IMR-90 (cell line): Measurements from ENCODE around the gene PDX1. TPM values are rescaled to one million over a fixed set of nuclear protein-coding genes. Genes with fewer than 3 reads are reported as not detected.

Experiments used
- ATAC-seq: fragments of 200-7000 bp; cut with Tn5 transposase; 2 replicates; pipeline ENCODE4 v1.9.1; 2020; ENCODE audit warnings: low read depth, mild to moderate bottlenecking, moderate library complexity
- BruUV-seq: library from RNA; stranded (reverse); fragments of 400-500 nt; replicated peaks from 2 replicates; lab custom pipeline; 2021; lab: Mats Ljungman, UMichigan
- CTCF ChIA-PET: fragments of 300-600 bp; formaldehyde crosslinking; extraction: SDS; loops from one replicate; lab custom pipeline; 2021; ENCODE audit warnings: antibody characterized with exemption; lab: Yijun Ruan, JAX
- POLR2A ChIA-PET: fragments of 300-600 bp; sonication (Branson Sonifier 250); formaldehyde crosslinking; loops from one replicate; lab custom pipeline; 2022; ENCODE audit warnings: antibody characterized with exemption; ENCODE audit not compliant: unreplicated experiment; lab: Charles Lee
- DNase-seq: peaks from one replicate; pipeline ENCODE4 v3.0.0; 2013
- H2AFZ ChIP-seq: replicated peaks from 2 replicates; pipeline ENCODE3; 2013; ENCODE audit warnings: low read length, mild to moderate bottlenecking; ENCODE audit not compliant: poor library complexity
- H2AK5ac ChIP-seq: 2 replicates; pipeline ENCODE4 v1.6.1; 2013; ENCODE audit warnings: low read depth, low read length, inconsistent platforms
- H2AK9ac ChIP-seq: replicated peaks from 2 replicates; pipeline ENCODE3; 2013; ENCODE audit warnings: mild to moderate bottlenecking, low read depth, low read length, moderate library complexity; ENCODE audit not compliant: poor library complexity
- H2BK120ac ChIP-seq: 2 replicates; pipeline ENCODE4 v1.6.1; 2013; ENCODE audit warnings: low read depth, low read length, inconsistent platforms
- H2BK15ac ChIP-seq: 3 replicates; pipeline ENCODE4 v1.6.1; 2013; ENCODE audit warnings: low read depth, low read length, inconsistent platforms
- H2BK20ac ChIP-seq: 2 replicates; pipeline ENCODE4 v1.6.1; 2013; ENCODE audit warnings: low read depth, mild to moderate bottlenecking, inconsistent platforms, low read length, moderate library complexity
- H2BK5ac ChIP-seq: 2 replicates; pipeline ENCODE4 v1.6.1; 2013; ENCODE audit warnings: mild to moderate bottlenecking, low read depth, low read length, inconsistent platforms; ENCODE audit not compliant: poor library complexity, severe bottlenecking
- H3K14ac ChIP-seq: replicated peaks from 2 replicates; pipeline ENCODE4 v1.6.1; 2013; ENCODE audit warnings: low read depth, low read length, inconsistent platforms
- H3K18ac ChIP-seq: 2 replicates; pipeline ENCODE4 v1.6.1; 2013; ENCODE audit warnings: low read depth, low read length, control low read depth
- H3K23ac ChIP-seq: 2 replicates; pipeline ENCODE4 v1.6.1; 2013; ENCODE audit warnings: low read depth, low read length, inconsistent platforms
- H3K27ac ChIP-seq: 2 replicates; pipeline ENCODE4 v1.5.1; 2013; ENCODE audit warnings: mild to moderate bottlenecking, control low read depth, low read length; ENCODE audit not compliant: insufficient read depth
- H3K27me3 ChIP-seq: 2 replicates; pipeline ENCODE4 v1.6.1; 2013; ENCODE audit warnings: low read length; ENCODE audit not compliant: control insufficient read depth, insufficient read depth
- H3K36me3 ChIP-seq: 2 replicates; pipeline ENCODE4 v1.6.1; 2013; ENCODE audit warnings: low read length, mixed read lengths; ENCODE audit not compliant: control insufficient read depth, insufficient read depth
- H3K4ac ChIP-seq: 2 replicates; pipeline ENCODE4 v1.6.1; 2013; ENCODE audit warnings: low read depth, low read length, inconsistent platforms
- H3K4me1 ChIP-seq: 2 replicates; pipeline ENCODE4 v1.6.1; 2013; ENCODE audit warnings: low read length, mixed read lengths; ENCODE audit not compliant: control insufficient read depth, insufficient read depth
- H3K4me2 ChIP-seq: 2 replicates; pipeline ENCODE4 v1.6.1; 2013; ENCODE audit warnings: low read depth, mild to moderate bottlenecking, control low read depth, low read length, moderate library complexity
- H3K4me3 ChIP-seq: 2 replicates; pipeline ENCODE4 v1.5.1; 2013; ENCODE audit warnings: low read depth, mild to moderate bottlenecking, control low read depth, low read length, moderate library complexity; ENCODE audit not compliant: insufficient read depth
- H3K56ac ChIP-seq: 2 replicates; pipeline ENCODE4 v1.6.1; 2013; ENCODE audit warnings: low read length, inconsistent platforms; ENCODE audit not compliant: insufficient read depth; ENCODE audit errors: extremely low read depth
- H3K79me1 ChIP-seq, 2 experiments: 2 replicates each; pipeline ENCODE4 v1.6.1; 2013; ENCODE audit warnings: low read length in 2 of 2, inconsistent platforms in 1 of 2, low read depth in 1 of 2
- H3K9ac ChIP-seq: 2 replicates; pipeline ENCODE4 v1.6.1; 2013; ENCODE audit warnings: low read depth, low read length, control low read depth
- H3K9me1 ChIP-seq: 2 replicates; pipeline ENCODE4 v1.6.1; 2013; ENCODE audit warnings: low read length, inconsistent platforms; ENCODE audit not compliant: insufficient read depth
- H3K9me3 ChIP-seq: 2 replicates; pipeline ENCODE4 v1.6.1; 2013; ENCODE audit warnings: low read length; ENCODE audit not compliant: control insufficient read depth, insufficient read depth
- H4K20me1 ChIP-seq: 2 replicates; pipeline ENCODE4 v1.6.1; 2013; ENCODE audit warnings: low read length, inconsistent platforms; ENCODE audit not compliant: insufficient read depth
- H4K5ac ChIP-seq: 2 replicates; pipeline ENCODE4 v1.6.1; 2013; ENCODE audit warnings: mild to moderate bottlenecking, low read depth, low read length, control low read depth
- H4K8ac ChIP-seq, 2 experiments: 2 replicates each; pipeline ENCODE4 v1.6.1; 2013; ENCODE audit warnings: low read depth in 2 of 2, low read length in 2 of 2, control low read depth in 1 of 2, inconsistent platforms in 1 of 2
- H4K91ac ChIP-seq: 2 replicates; pipeline ENCODE4 v1.6.1; 2013; ENCODE audit warnings: low read depth, low read length, inconsistent platforms; ENCODE audit not compliant: insufficient read depth
- BHLHE40 ChIP-seq: fragments of 150-350 bp; IDR thresholded peaks from 2 replicates; pipeline ENCODE4 v1.6.1; 2016; ENCODE audit warnings: mild to moderate bottlenecking, low read depth, low read length
- CEBPB ChIP-seq: IDR thresholded peaks from 2 replicates; pipeline ENCODE4 v1.6.1; 2012; ENCODE audit warnings: low read depth, low read length, improper control_type of control experiment
- CHD1 ChIP-seq: IDR thresholded peaks from 2 replicates; pipeline ENCODE4 v1.6.1; 2012; ENCODE audit warnings: low read depth, low read length, improper control_type of control experiment
- CTCF ChIP-seq: conservative IDR thresholded peaks from 2 replicates; pipeline ENCODE4 v1.5.1; 2012; ENCODE audit warnings: mild to moderate bottlenecking, low read depth, low read length, improper control_type of control experiment
- ELK1 ChIP-seq: fragments of 150-350 bp; IDR thresholded peaks from 2 replicates; pipeline ENCODE4 v1.6.1; 2016; ENCODE audit warnings: low read depth, mild to moderate bottlenecking, low read length, moderate library complexity, borderline replicate concordance
- FOS ChIP-seq: fragments of 150-350 bp; IDR thresholded peaks from 2 replicates; pipeline ENCODE4 v1.6.1; 2016; ENCODE audit warnings: low read depth, low read length
- MAFK ChIP-seq: IDR thresholded peaks from 2 replicates; pipeline ENCODE4 v1.6.1; 2012; ENCODE audit warnings: low read depth, low read length, improper control_type of control experiment
- MXI1 ChIP-seq: IDR thresholded peaks from 2 replicates; pipeline ENCODE4 v1.6.1; 2012; ENCODE audit warnings: low read depth, mild to moderate bottlenecking, low read length, moderate library complexity, borderline replicate concordance
- POLR2A ChIP-seq: IDR thresholded peaks from 2 replicates; pipeline ENCODE4 v1.6.1; 2012; ENCODE audit warnings: mild to moderate bottlenecking, low read depth, low read length
- RCOR1 ChIP-seq: IDR thresholded peaks from 2 replicates; pipeline ENCODE4 v1.6.1; 2012; ENCODE audit warnings: mild to moderate bottlenecking, low read length, improper control_type of control experiment; ENCODE audit not compliant: insufficient replicate concordance
- RFX5 ChIP-seq: IDR thresholded peaks from 2 replicates; pipeline ENCODE4 v1.8.0; 2012; ENCODE audit warnings: low read depth, mild to moderate bottlenecking, low read length, moderate library complexity
- SMC3 ChIP-seq: fragments of 150-350 bp; IDR thresholded peaks from 2 replicates; pipeline ENCODE4 v1.6.1; 2016; ENCODE audit warnings: low read depth, mild to moderate bottlenecking, antibody characterized with exemption, low read length, moderate library complexity
- USF2 ChIP-seq: fragments of 150-350 bp; IDR thresholded peaks from 2 replicates; pipeline ENCODE4 v1.6.1; 2017; ENCODE audit warnings: mild to moderate bottlenecking, antibody characterized with exemption, low read length, low read depth
- dilution Hi-C: fragments of 300-500 bp; cut with HindIII; formaldehyde crosslinking; loops from one replicate; pipeline ENCODE4 v1.14.3; 2018; ENCODE audit warnings: low sequenced_read_pairs; ENCODE audit not compliant: unreplicated experiment
- in situ Hi-C: fragments of 300-500 bp; cut with MboI; formaldehyde crosslinking; loops from 3 replicates; pipeline ENCODE4 v1.14.3; 2019; ENCODE audit warnings: low sequenced_read_pairs, inconsistent platforms, mixed read lengths
- intact Hi-C: fragments of 100-400 bp; cut with micrococcal nuclease; formaldehyde crosslinking; loops from 2 replicates; pipeline ENCODE4 v1.10.0; 2022
- polyA plus RNA-seq, 3 experiments: library from polyadenylated mRNA; depleted of rRNA; stranded (reverse); fragments of >200 nt; gene quantifications; 2 replicates each; pipeline ENCODE4 v1.2.3, GENCODE V29; 2012; ENCODE audit warnings: low replicate concordance in 1 of 3
- total RNA-seq: library from RNA; depleted of rRNA; stranded (reverse); fragments of >200 nt; gene quantifications from 2 replicates; pipeline ENCODE4 v1.2.3, GENCODE V29; 2012

PDX1 gene
- total and polyA plus RNA-seq, 2 of the 4 experiments (the other 2 are of a cell fraction) = not detected

- TF ChIP-seq MAFK (no peak), RFX5 (no peak), CEBPB (no peak), FOS (no peak), ELK1 (no peak), POLR2A (no peak), RCOR1 (no peak), SMC3 (no peak), USF2 (no peak), BHLHE40 (no peak), CHD1 (no peak), MXI1 (no peak), CTCF (no peak)
- Histone ChIP-seq H3K4me2 (no peak overlapping the region), H2BK20ac (no peak overlapping the region), H2AK9ac (no peak overlapping the region), H4K91ac (no peak overlapping the region), H2BK5ac (no peak overlapping the region), H2AFZ (no peak overlapping the region), H3K4ac (no peak overlapping the region), H3K56ac (no peak overlapping the region), H3K9me3 (no peaks in the 10 kb centered on the region), H4K5ac (no peak overlapping the region), H2BK120ac (no peak overlapping the region), H3K23ac (no peak overlapping the region), H3K27ac (no peak overlapping the region), H2AK5ac (no peak overlapping the region), H3K4me3 (no peak overlapping the region), H3K27me3 (no peaks in the 10 kb centered on the region; the same call in none of the 2 replicates), H2BK15ac (no peak overlapping the region), H4K8ac (no peak overlapping the region), H3K4me1 (no peaks in the 10 kb centered on the region), H3K9ac (no peak overlapping the region), H3K36me3 (no peaks in the 10 kb centered on the region), H4K20me1 (no peaks in the 10 kb centered on the region), H3K9me1 (no peaks in the 10 kb centered on the region), H3K18ac (no peak overlapping the region), H3K14ac (no peak overlapping the region), H3K79me1 (no peaks in the 10 kb centered on the region)
- BruUV-seq = no TSS peak
- ATAC-seq (no peak), DNase-seq (no peak)
- in situ Hi-C loops = no loop called here
- POLR2A ChIA-PET = no interaction called here
- dilution Hi-C loops = no loop called here
- intact Hi-C loops = no loop called here
- CTCF ChIA-PET = no interaction called here
Measured at GRCh38 chr13:27896726-27897125, 23.1 kb upstream of the PDX1 start.
